Natural killer cell (primary cell): ENCODE data around the gene EFCAB5. TPM values are rescaled to one million over a fixed set of nuclear protein-coding genes. Genes with fewer than 3 reads are reported as not detected.
"Not testable (repeated sequence)": the region's sequence is repeated elsewhere in the genome, so short reads cannot be mapped to it uniquely, and the experiment has no call there.

Source experiments
- ATAC-seq, 3 donors: fragments of 150-1000 bp in 2 of 3; fragments of 200-7000 bp in 1 of 3; cut with Tn5 transposase; 1 replicate in 1 of 3; 2 replicates in 2 of 3; pipeline ENCODE4 v1.10.0; 2021; ENCODE audit warnings: mild to moderate bottlenecking in 2 of 3, moderate library complexity in 2 of 3
- DNase-seq, 2 donors: peaks; one replicate each; pipeline versions ENCODE4 v3.0.0 to v3.0.0-alpha.2; 2013 to 2021; ENCODE audit warnings: mixed read lengths in 1 of 2
- H3K27ac ChIP-seq: one replicate; pipeline ENCODE4 v1.5.1; 2013; ENCODE audit warnings: mild to moderate bottlenecking, low read length
- H3K27me3 ChIP-seq: one replicate; pipeline ENCODE4 v1.6.1; 2013; ENCODE audit warnings: low read length; ENCODE audit not compliant: control insufficient read depth, insufficient read depth
- H3K36me3 ChIP-seq: one replicate; pipeline ENCODE4 v1.6.1; 2013; ENCODE audit warnings: low read length; ENCODE audit not compliant: control insufficient read depth, insufficient read depth
- H3K4me1 ChIP-seq: one replicate; pipeline ENCODE4 v1.6.1; 2013; ENCODE audit warnings: low read length; ENCODE audit not compliant: control insufficient read depth, insufficient read depth
- H3K4me3 ChIP-seq: one replicate; pipeline ENCODE4 v1.5.1; 2013; ENCODE audit warnings: low read length
- H3K9me3 ChIP-seq: one replicate; pipeline ENCODE4 v1.6.1; 2013; ENCODE audit warnings: low read length; ENCODE audit not compliant: control insufficient read depth, insufficient read depth
- H3K27ac Mint-ChIP-seq, 2 donors: one replicate each; pipeline ENCODE4 v1.8.0; 2022; ENCODE audit warnings: mild to moderate bottlenecking in 2 of 2, mixed read lengths in 2 of 2, moderate library complexity in 1 of 2
- H3K27me3 Mint-ChIP-seq, 2 donors: one replicate each; pipeline ENCODE4 v1.8.0; 2022; ENCODE audit warnings: low read depth in 2 of 2, mixed read lengths in 2 of 2
- H3K36me3 Mint-ChIP-seq: one replicate; pipeline ENCODE4 v1.8.0; 2022; ENCODE audit warnings: mixed read lengths
- H3K4me1 Mint-ChIP-seq, 2 donors: one replicate each; pipeline ENCODE4 v1.8.0; 2022; ENCODE audit warnings: mixed read lengths in 2 of 2
- H3K4me3 Mint-ChIP-seq: one replicate; pipeline ENCODE4 v1.8.0; 2022; ENCODE audit warnings: mild to moderate bottlenecking, moderate library complexity, mixed read lengths
- H3K9me3 Mint-ChIP-seq, 2 donors: one replicate each; pipeline ENCODE4 v1.8.0; 2022; ENCODE audit warnings: mixed read lengths in 2 of 2
- CTCF ChIP-seq: fragments of 200-600 bp; IDR thresholded peaks from one replicate; pipeline ENCODE4 v1.8.0; 2022; ENCODE audit warnings: antibody characterized with exemption
- WGBS: methylation state at CpG from one replicate; pipeline ENCODE4 v1.1.7; 2013; ENCODE audit warnings: missing lambda C conversion rate; ENCODE audit not compliant: insufficient coverage; 5-methylcytosine and 5-hydroxymethylcytosine counted together
- intact Hi-C: fragments of 100-400 bp; cut with micrococcal nuclease; formaldehyde crosslinking; loops from one replicate; pipeline ENCODE4 v1.14.2; 2022
- total RNA-seq, 4 donors: library from RNA; stranded (reverse); fragments of 120-200 nt in 1 of 4; gene quantifications; one replicate each; pipeline versions ENCODE4 v1.2.3 to v1.2.4, GENCODE V29; 2013 to 2022

The EFCAB5 gene
- total RNA-seq, 3 donors from 2014 or later (not counting 1 experiment from before 2014, with no cell fraction given): 0.56 to 1.9 (median 0.58) TPM

- intact Hi-C loops: no loop called here
- Mint-ChIP-seq H3K4me3 (no peak overlapping the region), H3K9me3 (no peaks in the 10 kb centered on the region), H3K27ac (no peak overlapping the region), H3K27me3 (peaks cover 0 to 2% of the 10 kb centered on the region in 2 donors), H3K4me1 (no peaks in the 10 kb centered on the region), H3K36me3 (no peaks in the 10 kb centered on the region)
- H3K4me3 ChIP-seq: no peak overlapping the region
- no peaks in the 10 kb centered on the region for H3K4me1 ChIP-seq
- H3K36me3 ChIP-seq: no peaks in the 10 kb centered on the region
- no peak for TF ChIP-seq CTCF
- no peaks in the 10 kb centered on the region for H3K27me3 ChIP-seq
- ATAC-seq: no peak
- DNase-seq: peak in 1 of 2 donors; percentile 4
- H3K9me3 ChIP-seq: peaks cover 6% of the 10 kb centered on the region
- no peak overlapping the region for H3K27ac ChIP-seq
- 88% methylated on average over 4 of the region's 4 CpGs for WGBS
Measured at GRCh38 chr17:29954405-29954804, 13.0 kb downstream of the EFCAB5 start.

GRCh38 chr17:29956225-29956624 is 14.8 kb downstream of the EFCAB5 start:
- Mint-ChIP-seq H3K27me3 (peaks cover 0 to 2% of the 10 kb centered on the region in 2 donors), H3K4me3 (no peak overlapping the region), H3K36me3 (no peaks in the 10 kb centered on the region), H3K4me1 (no peaks in the 10 kb centered on the region), H3K27ac (no peak overlapping the region), H3K9me3 (no peaks in the 10 kb centered on the region)
- Histone ChIP-seq H3K27me3 (no peaks in the 10 kb centered on the region), H3K4me1 (no peaks in the 10 kb centered on the region), H3K9me3 (peaks cover 6% of the 10 kb centered on the region), H3K36me3 (no peaks in the 10 kb centered on the region), H3K27ac (no peak overlapping the region), H3K4me3 (no peak overlapping the region)
- no peak for DNase-seq
- peak in 1 of 3 donors; percentile 46 for ATAC-seq
- no peak for TF ChIP-seq CTCF
- intact Hi-C loops: no loop called here

DNA sequence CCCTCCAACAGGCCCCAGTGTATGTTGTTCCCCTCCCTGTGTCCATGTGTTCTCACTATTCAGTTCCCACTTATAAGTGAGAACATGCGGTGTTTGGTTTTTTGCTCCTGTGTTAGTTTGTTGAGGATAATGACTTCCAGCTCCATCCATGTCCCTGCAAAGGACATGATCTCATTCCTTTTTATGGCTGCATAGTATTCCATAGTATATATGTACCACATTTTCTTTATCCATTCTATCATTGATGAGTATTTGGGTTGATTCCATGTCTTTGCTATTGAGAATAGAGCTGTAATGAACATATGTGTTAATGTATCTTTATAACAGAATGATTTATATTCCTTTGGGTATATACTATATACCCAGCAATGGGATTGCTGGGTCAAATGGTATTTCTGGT is 16.1 kb downstream of the EFCAB5 start:
- H3K4me1 ChIP-seq, H3K27ac Mint-ChIP-seq, H3K27me3 ChIP-seq, ATAC-seq, H3K4me1 Mint-ChIP-seq, intact Hi-C loops, H3K36me3 Mint-ChIP-seq, H3K27ac ChIP-seq, H3K9me3 ChIP-seq, H3K4me3 Mint-ChIP-seq, H3K9me3 Mint-ChIP-seq, DNase-seq, H3K36me3 ChIP-seq, H3K27me3 Mint-ChIP-seq, H3K4me3 ChIP-seq: not testable (repeated sequence)
- WGBS: no CpG with 5 or more reads among the region's 1 CpG

- no peaks in the 10 kb centered on the region for H3K36me3 ChIP-seq
- no peak for DNase-seq
- TF ChIP-seq CTCF: no peak
- intact Hi-C loops: no loop called here
- Mint-ChIP-seq H3K4me1 (no peaks in the 10 kb centered on the region), H3K27ac (no peak overlapping the region), H3K27me3 (peaks cover 0 to 2% of the 10 kb centered on the region in 2 donors), H3K9me3 (no peaks in the 10 kb centered on the region), H3K4me3 (no peak overlapping the region), H3K36me3 (no peaks in the 10 kb centered on the region)
- no peaks in the 10 kb centered on the region for H3K27me3 ChIP-seq
- H3K4me1 ChIP-seq: no peaks in the 10 kb centered on the region
- WGBS: 94% methylated on average over 4 of the region's 4 CpGs
- H3K4me3 ChIP-seq: no peak overlapping the region
- no peak for ATAC-seq
- H3K9me3 ChIP-seq: peaks cover 6% of the 10 kb centered on the region
- H3K27ac ChIP-seq: no peak overlapping the region
Measured at GRCh38 chr17:29958947-29959657, 17.7 kb downstream of the EFCAB5 start.
